Measurements from ENCODE around the gene TMIGD3. TPM values are rescaled to one million over a fixed set of nuclear protein-coding genes. Genes with fewer than 3 reads are reported as not detected.
A peak's percentile ranks its signal among the peaks of the same experiment; 100 is the strongest.

The TMIGD3 gene
- total RNA-seq, 1 experiment from 2014 or later, result not detected

DNA sequence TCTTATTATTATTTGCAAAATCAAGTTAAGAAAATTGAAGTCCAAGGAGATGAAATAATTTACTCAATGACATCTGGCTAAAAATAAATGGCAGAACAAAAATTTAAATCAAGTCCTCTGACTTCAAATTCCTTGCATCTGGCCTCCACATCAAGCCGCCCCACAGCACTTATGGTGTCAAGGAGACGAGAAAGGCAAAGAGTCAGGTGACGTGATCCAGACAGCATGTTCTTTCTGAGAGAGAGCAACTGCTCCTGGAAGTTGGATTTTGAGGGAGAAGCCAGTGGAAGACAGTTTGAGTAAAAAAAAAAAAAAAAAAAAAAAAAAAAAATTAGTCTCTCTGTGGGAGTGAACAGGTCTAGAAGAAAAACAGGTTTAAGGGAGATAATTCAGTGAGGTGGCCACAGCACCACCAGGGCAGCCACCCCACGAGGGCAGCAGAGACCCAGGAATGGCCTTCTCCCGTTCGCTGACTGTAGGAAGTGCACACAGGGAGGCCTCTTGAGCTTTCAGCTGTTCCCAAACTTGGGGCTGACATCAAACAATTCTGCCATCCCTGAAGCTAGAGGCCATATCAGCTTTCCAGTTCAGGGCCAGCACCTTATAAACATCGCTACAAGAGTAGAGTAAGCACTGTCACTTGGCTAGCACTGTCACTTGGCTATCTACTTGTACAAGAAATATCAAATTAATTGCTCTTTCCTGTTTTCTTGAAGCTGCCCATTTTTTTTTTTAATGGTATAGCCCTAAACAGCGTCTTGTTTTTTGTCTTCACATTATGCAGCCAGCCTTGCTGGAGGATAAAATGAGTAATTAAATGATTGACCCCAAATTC is 21.8 kb downstream of the TMIGD3 start:
- intact Hi-C loops (cut with micrococcal nuclease; ENCODE audit: unreplicated experiment), result loop anchor here (1.0 to 10.0 kb wide), 5 partner anchors 175 to 883 kb away; partner anchors contain the start of gene DDX20
- no peaks in the 10 kb centered on the region for H3K9me2 ChIP-seq (ENCODE audit: insufficient read depth)
- no peak overlapping the region for H3K4me3 ChIP-seq
- TF ChIP-seq, protein P1, sequence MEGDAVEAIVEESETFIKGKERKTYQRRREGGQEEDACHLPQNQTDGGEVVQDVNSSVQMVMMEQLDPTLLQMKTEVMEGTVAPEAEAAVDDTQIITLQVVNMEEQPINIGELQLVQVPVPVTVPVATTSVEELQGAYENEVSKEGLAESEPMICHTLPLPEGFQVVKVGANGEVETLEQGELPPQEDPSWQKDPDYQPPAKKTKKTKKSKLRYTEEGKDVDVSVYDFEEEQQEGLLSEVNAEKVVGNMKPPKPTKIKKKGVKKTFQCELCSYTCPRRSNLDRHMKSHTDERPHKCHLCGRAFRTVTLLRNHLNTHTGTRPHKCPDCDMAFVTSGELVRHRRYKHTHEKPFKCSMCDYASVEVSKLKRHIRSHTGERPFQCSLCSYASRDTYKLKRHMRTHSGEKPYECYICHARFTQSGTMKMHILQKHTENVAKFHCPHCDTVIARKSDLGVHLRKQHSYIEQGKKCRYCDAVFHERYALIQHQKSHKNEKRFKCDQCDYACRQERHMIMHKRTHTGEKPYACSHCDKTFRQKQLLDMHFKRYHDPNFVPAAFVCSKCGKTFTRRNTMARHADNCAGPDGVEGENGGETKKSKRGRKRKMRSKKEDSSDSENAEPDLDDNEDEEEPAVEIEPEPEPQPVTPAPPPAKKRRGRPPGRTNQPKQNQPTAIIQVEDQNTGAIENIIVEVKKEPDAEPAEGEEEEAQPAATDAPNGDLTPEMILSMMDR (conservative IDR thresholded peaks at IDR 0.05), result peak; percentile 86
- TF ChIP-seq EZH2 (IDR thresholded peaks at IDR 0.05; ENCODE audit: low read depth), result no peak
- no peaks in the 10 kb centered on the region for H3K36me3 ChIP-seq (ENCODE audit: low read depth)
- no peak overlapping the region for H3K27ac ChIP-seq
- POLR2A ChIA-PET (ENCODE audit: unreplicated experiment), result no interaction called here
- no peaks in the 10 kb centered on the region for H3F3A ChIP-seq (ENCODE audit: insufficient read depth, low read depth)
- H3K79me2 ChIP-seq (ENCODE audit: low read depth), result no peaks in the 10 kb centered on the region
- no peaks in the 10 kb centered on the region for H3K9me3 ChIP-seq (ENCODE audit: insufficient read depth, low read depth)
- H3K4me1 ChIP-seq (replicated peaks; ENCODE audit: insufficient read depth), result peaks cover 7% of the 10 kb centered on the region; the same call in 1 of the 2 replicates
- H4K20me1 ChIP-seq (ENCODE audit: insufficient read depth), result no peaks in the 10 kb centered on the region
- DNase-seq, result peak; percentile 80 to 81
- H3K27me3 ChIP-seq (ENCODE audit: insufficient read depth, low read depth), result no peaks in the 10 kb centered on the region
- BruUV-seq (replicated peaks), result no TSS peak
- H3K4me2 ChIP-seq, result no peak overlapping the region
- CTCF ChIA-PET, result interaction anchor here (0.5 to 1.6 kb wide), 11 partner anchors 26 to 1030 kb away, joined by 3 to 13 read pairs (median 6); no protein-coding TSS in a partner anchor
- H2AFZ ChIP-seq, result no peak overlapping the region

DNA sequence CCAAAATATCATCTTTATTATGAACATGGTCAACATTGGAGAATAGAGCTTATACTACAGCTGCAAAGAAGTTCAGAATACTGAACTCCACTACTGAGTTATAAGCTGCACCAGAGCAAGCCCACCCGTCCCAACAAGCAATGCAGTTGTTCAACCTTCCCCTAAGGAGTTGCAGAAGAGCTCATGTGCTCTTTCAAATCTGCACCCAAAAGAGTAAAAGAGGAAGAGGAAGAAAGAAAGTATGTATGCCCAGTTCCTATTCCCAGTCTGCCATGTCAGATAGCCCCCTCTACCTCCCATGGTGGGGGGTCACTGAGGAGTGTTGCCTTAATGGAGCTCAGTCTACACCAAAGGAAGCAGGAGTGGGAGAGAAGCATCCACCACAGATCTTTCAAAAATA is 22.8 kb downstream of the TMIGD3 start:
- H3K4me1 ChIP-seq (replicated peaks; ENCODE audit: insufficient read depth), result no peaks in the 10 kb centered on the region
- no peaks in the 10 kb centered on the region for H3K27me3 ChIP-seq (ENCODE audit: insufficient read depth, low read depth)
- no peaks in the 10 kb centered on the region for H3K9me2 ChIP-seq (ENCODE audit: insufficient read depth)
- no peaks in the 10 kb centered on the region for H3K79me2 ChIP-seq (ENCODE audit: low read depth)
- CTCF ChIA-PET, result no interaction called here
- H3K4me3 ChIP-seq, result no peak overlapping the region
- no peak overlapping the region for H3K4me2 ChIP-seq
- TF ChIP-seq EZH2 (IDR thresholded peaks at IDR 0.05; ENCODE audit: low read depth), result no peak
- TF ChIP-seq, protein P1 (conservative IDR thresholded peaks at IDR 0.05), result no peak
- BruUV-seq (replicated peaks), result no TSS peak
- DNase-seq, result no peak
- intact Hi-C loops (cut with micrococcal nuclease; ENCODE audit: unreplicated experiment), result loop anchor here (1.0 to 10.0 kb wide), 5 partner anchors 176 to 884 kb away; partner anchors contain the start of gene DDX20
- H3K9me3 ChIP-seq (ENCODE audit: insufficient read depth, low read depth), result no peaks in the 10 kb centered on the region
- H3F3A ChIP-seq (ENCODE audit: insufficient read depth, low read depth), result no peaks in the 10 kb centered on the region
- no peak overlapping the region for H2AFZ ChIP-seq
- H3K27ac ChIP-seq, result no peak overlapping the region
- POLR2A ChIA-PET (ENCODE audit: unreplicated experiment), result no interaction called here
- no peaks in the 10 kb centered on the region for H4K20me1 ChIP-seq (ENCODE audit: insufficient read depth)
- no peaks in the 10 kb centered on the region for H3K36me3 ChIP-seq (ENCODE audit: low read depth)

DNA sequence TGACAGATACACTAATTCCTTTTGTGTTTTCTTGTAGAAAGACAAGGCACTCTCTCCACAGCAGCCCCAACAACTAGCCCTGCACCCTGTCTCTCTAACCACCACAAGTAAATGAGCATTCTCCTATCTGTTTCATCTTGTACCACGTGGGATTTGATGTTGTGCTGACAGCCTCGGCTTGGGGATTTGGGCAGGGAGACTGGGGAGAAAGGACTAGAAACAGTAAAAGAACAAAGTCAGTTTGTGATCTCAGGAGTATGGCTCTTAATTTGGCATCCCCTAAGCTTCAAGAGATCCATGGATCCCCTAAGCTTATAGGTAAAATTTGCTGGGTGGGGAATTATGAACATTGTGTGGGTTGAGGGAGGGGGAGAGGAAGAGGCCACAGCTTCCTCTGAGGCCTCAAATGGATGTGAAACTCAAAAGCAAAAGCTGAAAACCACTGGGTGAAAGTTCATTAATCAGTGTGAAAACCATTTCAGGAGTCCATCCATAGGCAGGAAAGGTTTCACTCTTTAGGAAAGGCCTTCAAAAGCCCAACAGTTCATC is 26.6 kb downstream of the TMIGD3 start:
- BruUV-seq (replicated peaks), result no TSS peak
- Histone ChIP-seq H3K9me2 (ENCODE audit: insufficient read depth) (no peaks in the 10 kb centered on the region), H4K20me1 (ENCODE audit: insufficient read depth) (no peaks in the 10 kb centered on the region), H3K4me3 (no peak overlapping the region), H3K79me2 (ENCODE audit: low read depth) (no peaks in the 10 kb centered on the region), H3K4me1 (replicated peaks; ENCODE audit: insufficient read depth) (no peaks in the 10 kb centered on the region), H3F3A (ENCODE audit: insufficient read depth, low read depth) (no peaks in the 10 kb centered on the region), H2AFZ (no peak overlapping the region), H3K27me3 (ENCODE audit: insufficient read depth, low read depth) (no peaks in the 10 kb centered on the region), H3K9me3 (ENCODE audit: insufficient read depth, low read depth) (no peaks in the 10 kb centered on the region), H3K36me3 (ENCODE audit: low read depth) (no peaks in the 10 kb centered on the region), H3K27ac (no peak overlapping the region), H3K4me2 (no peak overlapping the region)
- intact Hi-C loops (cut with micrococcal nuclease; ENCODE audit: unreplicated experiment), result no loop called here
- ChIA-PET POLR2A (ENCODE audit: unreplicated experiment) (interaction anchor here (0.6 kb wide), 1 partner anchor 1564 kb away, joined by 5 read pairs; no protein-coding TSS in a partner anchor), CTCF (no interaction called here)
- TF ChIP-seq EZH2 (IDR thresholded peaks at IDR 0.05; ENCODE audit: low read depth), result no peak
- TF ChIP-seq, protein P1 (conservative IDR thresholded peaks at IDR 0.05), result no peak
- DNase-seq, result no peak
